Liver (tissue), 9 donors: ENCODE measurements around the gene TRIM56. TPM values are rescaled to one million over a fixed set of nuclear protein-coding genes. Genes with fewer than 3 reads are reported as not detected.

Experiments used
- DNase-seq: peaks from one replicate; pipeline ENCODE4 v3.0.0-alpha.2; 2017; ENCODE audit warnings: low spot score
- H3K27ac ChIP-seq, 2 donors: one replicate each; pipeline ENCODE4 v1.7.0; 2013; ENCODE audit warnings: inconsistent platforms in 2 of 2, low read length in 2 of 2, control low read depth in 1 of 2, low read depth in 1 of 2, mild to moderate bottlenecking in 1 of 2
- H3K27me3 ChIP-seq, 4 donors: one replicate each; pipeline versions ENCODE4 v1.6.1 to v1.7.0; 2013; ENCODE audit warnings: low read length in 3 of 4, inconsistent platforms in 1 of 4, mild to moderate bottlenecking in 1 of 4, moderate library complexity in 1 of 4; ENCODE audit not compliant: control insufficient read depth in 4 of 4, insufficient read depth in 4 of 4
- H3K36me3 ChIP-seq, 4 donors: one replicate each; pipeline versions ENCODE4 v1.6.1 to v1.7.0; 2013; ENCODE audit warnings: low read length in 3 of 4, mild to moderate bottlenecking in 3 of 4, low read depth in 1 of 4, moderate library complexity in 1 of 4; ENCODE audit not compliant: control insufficient read depth in 4 of 4, insufficient read depth in 3 of 4
- H3K4me1 ChIP-seq, 4 donors: one replicate each; pipeline versions ENCODE4 v1.6.1 to v1.7.0; 2013; ENCODE audit warnings: low read length in 3 of 4, mild to moderate bottlenecking in 3 of 4, moderate library complexity in 1 of 4; ENCODE audit not compliant: control insufficient read depth in 4 of 4, insufficient read depth in 4 of 4
- H3K4me3 ChIP-seq, 3 donors: one replicate each; pipeline versions ENCODE4 v1.6.1 to v1.7.0; 2013; ENCODE audit warnings: low read length in 3 of 3, control low read depth in 1 of 3, low read depth in 1 of 3, mild to moderate bottlenecking in 1 of 3
- H3K9ac ChIP-seq, 2 donors: one replicate each; pipeline ENCODE4 v1.7.0; 2013; ENCODE audit warnings: low read length in 2 of 2, mild to moderate bottlenecking in 2 of 2, moderate library complexity in 2 of 2, control low read depth in 1 of 2, low read depth in 1 of 2
- H3K9me3 ChIP-seq, 4 donors: one replicate each; pipeline versions ENCODE4 v1.6.1 to v1.7.0; 2013; ENCODE audit warnings: low read length in 3 of 4; ENCODE audit not compliant: control insufficient read depth in 4 of 4
- FOXA1 ChIP-seq: IDR thresholded peaks from 2 replicates; pipeline ENCODE4 v1.6.1; 2016; ENCODE audit warnings: antibody characterized with exemption
- FOXA2 ChIP-seq: IDR thresholded peaks from 2 replicates; pipeline ENCODE4 v1.6.1; 2016; ENCODE audit warnings: antibody characterized with exemption
- GABPA ChIP-seq, 2 donors: IDR thresholded peaks in 1 of 2; conservative IDR thresholded peaks in 1 of 2; 2 replicates each; pipeline ENCODE4 v1.6.1; 2016; ENCODE audit warnings: antibody characterized with exemption in 2 of 2, mild to moderate bottlenecking in 1 of 2, moderate library complexity in 1 of 2
- HNF4A ChIP-seq, 2 donors: conservative IDR thresholded peaks; 2 replicates each; pipeline ENCODE4 v1.6.1; 2016; ENCODE audit warnings: antibody characterized with exemption in 2 of 2, mild to moderate bottlenecking in 2 of 2
- JUND ChIP-seq, 2 donors: IDR thresholded peaks; 2 replicates each; pipeline ENCODE4 v1.6.1; 2016; ENCODE audit warnings: antibody characterized with exemption in 2 of 2
- NR2F2 ChIP-seq: IDR thresholded peaks from 2 replicates; pipeline ENCODE4 v1.6.1; 2016; ENCODE audit warnings: antibody characterized with exemption
- RAD21 ChIP-seq, 2 donors: IDR thresholded peaks; 2 replicates each; pipeline ENCODE4 v1.6.1; 2016; ENCODE audit warnings: antibody characterized with exemption in 2 of 2, mild to moderate bottlenecking in 2 of 2
- RXRA ChIP-seq, 2 donors: IDR thresholded peaks; 2 replicates each; pipeline ENCODE4 v1.6.1; 2017 to 2018; ENCODE audit warnings: antibody characterized with exemption in 2 of 2, mild to moderate bottlenecking in 1 of 2
- SP1 ChIP-seq: IDR thresholded peaks from 2 replicates; pipeline ENCODE4 v1.6.1; 2018; ENCODE audit warnings: antibody characterized with exemption, mild to moderate bottlenecking
- TAF1 ChIP-seq: conservative IDR thresholded peaks from 2 replicates; pipeline ENCODE4 v1.6.1; 2016; ENCODE audit warnings: antibody characterized with exemption, mild to moderate bottlenecking
- YY1 ChIP-seq: IDR thresholded peaks from 2 replicates; pipeline ENCODE4 v1.6.1; 2016; ENCODE audit warnings: antibody characterized with exemption, mild to moderate bottlenecking
- WGBS: extraction: QIAGEN DNeasy Blood & Tissue Kit; methylation state at CpG from one replicate; pipeline ENCODE4 v1.1.7; 2013; 5-methylcytosine and 5-hydroxymethylcytosine counted together
- polyA plus RNA-seq, 2 donors: library from polyadenylated mRNA; stranded (reverse) in 1 of 2; unstranded in 1 of 2; fragments of 200-250 nt in 1 of 2; fragments of >200 nt in 1 of 2; fragmentation: Nextera tagmentation in 1 of 2; extraction: Ambion mirVana in 1 of 2; gene quantifications; one replicate each; pipeline versions ENCODE4 v1.2.1 to v1.2.3, GENCODE V29; 2013 to 2015
- total RNA-seq, 2 donors: library from RNA; depleted of rRNA; stranded (reverse); fragments of >200 nt; gene quantifications; one replicate each; pipeline ENCODE4 v1.2.3, GENCODE V29; 2014
- TF ChIP-seq, protein P1 (sequence below): IDR thresholded peaks from 2 replicates; pipeline ENCODE4 v1.6.1; 2016; ENCODE audit warnings: antibody characterized with exemption
- TF ChIP-seq, protein P2 (sequence below): IDR thresholded peaks from 2 replicates; pipeline ENCODE4 v1.6.1; 2016; ENCODE audit warnings: antibody characterized with exemption
- TF ChIP-seq, protein P3 (sequence below): fragments of 150-350 bp; IDR thresholded peaks from 2 replicates; pipeline ENCODE4 v1.5.1; 2017; ENCODE audit warnings: improper control_type of control experiment, low read depth, low read length; ENCODE audit not compliant: missing input control
- TF ChIP-seq, protein P4 (sequence below): IDR thresholded peaks from 2 replicates; pipeline ENCODE4 v1.6.1; 2016; ENCODE audit warnings: antibody characterized with exemption
- donor health status: healthy.
- donor health status: healthy.
- donor health status: healthy.
- donor health status: healthy.
- donor health status: healthy.

TRIM56 gene
- total and polyA plus RNA-seq, 4 donors, result 4.8 to 15.6 (median 7.6) TPM

DNA sequence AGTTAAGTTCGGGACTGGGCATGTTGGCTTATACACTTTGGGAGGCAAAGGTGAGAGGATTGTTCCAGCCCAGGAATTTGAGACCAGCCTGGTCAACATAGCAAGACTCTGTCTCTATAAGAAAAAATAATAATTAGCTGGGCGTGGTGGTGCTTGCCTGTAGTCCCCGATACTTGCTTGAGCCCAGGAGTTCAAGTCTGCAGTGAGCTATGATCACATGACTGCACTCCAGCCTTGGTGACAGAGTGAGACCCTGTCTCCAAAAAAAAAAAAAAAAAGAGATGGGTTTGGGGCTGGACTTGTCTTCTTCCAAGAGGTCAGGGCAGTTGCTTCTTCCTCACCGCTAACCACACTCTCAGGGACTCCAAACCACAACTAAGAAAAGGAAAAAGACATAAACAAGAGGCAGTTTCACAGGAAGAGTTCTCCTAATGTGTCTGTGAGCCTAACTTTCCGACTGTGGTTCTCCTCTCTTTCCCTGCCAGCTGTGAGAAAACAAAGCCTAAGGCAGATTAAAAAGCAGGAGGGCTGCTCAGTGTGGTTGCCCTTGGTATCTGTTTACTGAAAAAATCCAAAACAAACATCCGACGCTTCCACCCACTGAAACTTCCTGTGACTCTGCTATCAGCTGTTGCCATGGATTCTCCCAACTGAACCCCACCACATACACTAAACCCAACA, 39.2 kb downstream of the TRIM56 start (continued):
- TF ChIP-seq, protein P1, sequence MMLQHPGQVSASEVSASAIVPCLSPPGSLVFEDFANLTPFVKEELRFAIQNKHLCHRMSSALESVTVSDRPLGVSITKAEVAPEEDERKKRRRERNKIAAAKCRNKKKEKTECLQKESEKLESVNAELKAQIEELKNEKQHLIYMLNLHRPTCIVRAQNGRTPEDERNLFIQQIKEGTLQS, result no peak
- TF ChIP-seq JUND (IDR thresholded peaks at IDR 0.05), result peak in 1 of 2 donors; percentile 61
- TF ChIP-seq TAF1, result no peak
- peak; percentile 58 to 77 for TF ChIP-seq RXRA (IDR thresholded peaks at IDR 0.05)
- peak in 1 of 2 donors; percentile 48 for TF ChIP-seq GABPA (IDR thresholded peaks at IDR 0.05 in 1 of 2, conservative IDR thresholded peaks at IDR 0.05 in 1 of 2)
- no peak for TF ChIP-seq NR2F2

DNA sequence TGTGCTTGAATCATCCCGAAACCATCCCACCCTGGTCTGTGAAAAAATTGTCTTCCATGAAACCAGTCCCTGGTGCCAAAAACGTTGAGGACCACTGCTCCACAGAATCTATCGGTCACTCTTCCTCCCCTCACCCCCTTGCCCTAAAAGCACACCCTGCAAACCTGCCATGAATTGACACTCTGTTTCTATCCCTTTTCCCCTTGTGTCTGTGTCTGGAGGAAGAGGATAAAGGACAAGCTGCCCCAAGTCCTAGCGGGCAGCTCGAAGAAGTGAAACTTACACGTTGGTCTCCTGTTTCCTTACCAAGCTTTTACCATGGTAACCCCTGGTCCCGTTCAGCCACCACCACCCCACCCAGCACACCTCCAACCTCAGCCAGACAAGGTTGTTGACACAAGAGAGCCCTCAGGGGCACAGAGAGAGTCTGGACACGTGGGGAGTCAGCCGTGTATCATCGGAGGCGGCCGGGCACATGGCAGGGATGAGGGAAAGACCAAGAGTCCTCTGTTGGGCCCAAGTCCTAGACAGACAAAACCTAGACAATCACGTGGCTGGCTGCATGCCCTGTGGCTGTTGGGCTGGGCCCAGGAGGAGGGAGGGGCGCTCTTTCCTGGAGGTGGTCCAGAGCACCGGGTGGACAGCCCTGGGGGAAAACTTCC, 40.8 kb downstream of the TRIM56 start:
- peaks cover 21 to 51% (median 31%) of the 10 kb centered on the region in 4 donors for H3K4me1 ChIP-seq
- peak; percentile 53 for DNase-seq
- H3K9me3 ChIP-seq, result no peaks in the 10 kb centered on the region
- peaks cover 0 to 12% (median 6%) of the 10 kb centered on the region in 4 donors for H3K36me3 ChIP-seq
- H3K9ac ChIP-seq, result no peak overlapping the region
- peak overlapping the region; percentile 83 to 96 for H3K27ac ChIP-seq
- no peak overlapping the region for H3K4me3 ChIP-seq
- TF ChIP-seq NR2F2 (no peak), FOXA2 (peak; percentile 91), RAD21 (IDR thresholded peaks at IDR 0.05) (no peak), FOXA1 (peak; percentile 86), YY1 (no peak), SP1 (no peak), HNF4A (conservative IDR thresholded peaks at IDR 0.05) (peak in 1 of 2 donors; percentile 72)
- TF ChIP-seq, protein P2, sequence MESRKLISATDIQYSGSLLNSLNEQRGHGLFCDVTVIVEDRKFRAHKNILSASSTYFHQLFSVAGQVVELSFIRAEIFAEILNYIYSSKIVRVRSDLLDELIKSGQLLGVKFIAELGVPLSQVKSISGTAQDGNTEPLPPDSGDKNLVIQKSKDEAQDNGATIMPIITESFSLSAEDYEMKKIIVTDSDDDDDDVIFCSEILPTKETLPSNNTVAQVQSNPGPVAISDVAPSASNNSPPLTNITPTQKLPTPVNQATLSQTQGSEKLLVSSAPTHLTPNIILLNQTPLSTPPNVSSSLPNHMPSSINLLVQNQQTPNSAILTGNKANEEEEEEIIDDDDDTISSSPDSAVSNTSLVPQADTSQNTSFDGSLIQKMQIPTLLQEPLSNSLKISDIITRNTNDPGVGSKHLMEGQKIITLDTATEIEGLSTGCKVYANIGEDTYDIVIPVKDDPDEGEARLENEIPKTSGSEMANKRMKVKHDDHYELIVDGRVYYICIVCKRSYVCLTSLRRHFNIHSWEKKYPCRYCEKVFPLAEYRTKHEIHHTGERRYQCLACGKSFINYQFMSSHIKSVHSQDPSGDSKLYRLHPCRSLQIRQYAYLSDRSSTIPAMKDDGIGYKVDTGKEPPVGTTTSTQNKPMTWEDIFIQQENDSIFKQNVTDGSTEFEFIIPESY, result no peak
- TF ChIP-seq, protein P1, result no peak
- TF ChIP-seq, protein P3, sequence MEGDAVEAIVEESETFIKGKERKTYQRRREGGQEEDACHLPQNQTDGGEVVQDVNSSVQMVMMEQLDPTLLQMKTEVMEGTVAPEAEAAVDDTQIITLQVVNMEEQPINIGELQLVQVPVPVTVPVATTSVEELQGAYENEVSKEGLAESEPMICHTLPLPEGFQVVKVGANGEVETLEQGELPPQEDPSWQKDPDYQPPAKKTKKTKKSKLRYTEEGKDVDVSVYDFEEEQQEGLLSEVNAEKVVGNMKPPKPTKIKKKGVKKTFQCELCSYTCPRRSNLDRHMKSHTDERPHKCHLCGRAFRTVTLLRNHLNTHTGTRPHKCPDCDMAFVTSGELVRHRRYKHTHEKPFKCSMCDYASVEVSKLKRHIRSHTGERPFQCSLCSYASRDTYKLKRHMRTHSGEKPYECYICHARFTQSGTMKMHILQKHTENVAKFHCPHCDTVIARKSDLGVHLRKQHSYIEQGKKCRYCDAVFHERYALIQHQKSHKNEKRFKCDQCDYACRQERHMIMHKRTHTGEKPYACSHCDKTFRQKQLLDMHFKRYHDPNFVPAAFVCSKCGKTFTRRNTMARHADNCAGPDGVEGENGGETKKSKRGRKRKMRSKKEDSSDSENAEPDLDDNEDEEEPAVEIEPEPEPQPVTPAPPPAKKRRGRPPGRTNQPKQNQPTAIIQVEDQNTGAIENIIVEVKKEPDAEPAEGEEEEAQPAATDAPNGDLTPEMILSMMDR, result no peak
- TF ChIP-seq, protein P4, sequence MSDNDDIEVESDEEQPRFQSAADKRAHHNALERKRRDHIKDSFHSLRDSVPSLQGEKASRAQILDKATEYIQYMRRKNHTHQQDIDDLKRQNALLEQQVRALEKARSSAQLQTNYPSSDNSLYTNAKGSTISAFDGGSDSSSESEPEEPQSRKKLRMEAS, result peak; percentile 88
- no peaks in the 10 kb centered on the region for H3K27me3 ChIP-seq
- WGBS, result 21% methylated on average over 15 of the region's 15 CpGs
